Lung (tissue), 12 donors: ENCODE results near the gene KRTAP4-4. TPM values are rescaled to one million over a fixed set of nuclear protein-coding genes. Genes with fewer than 3 reads are reported as not detected.
"Not testable (repeated sequence)": the region's sequence is repeated elsewhere in the genome, so short reads cannot be mapped to it uniquely, and the experiment has no call there.

Experiments
- ATAC-seq: fragments of 200-7000 bp; cut with Tn5 transposase; one replicate; pipeline ENCODE4 v1.9.1; 2020; ENCODE audit warnings: moderate number of reproducible peaks; ENCODE audit not compliant: insufficient read depth, low FRiP score
- DNase-seq, 3 donors: peaks; one replicate each; pipeline ENCODE4 v3.0.0-alpha.2; 2013 to 2017
- H3K27ac ChIP-seq, 2 donors: one replicate each; pipeline ENCODE4 v1.5.1; 2013; ENCODE audit warnings: mild to moderate bottlenecking in 2 of 2, moderate library complexity in 2 of 2, control low read depth in 1 of 2, inconsistent platforms in 1 of 2, low read depth in 1 of 2, low read length in 1 of 2
- H3K27me3 ChIP-seq, 3 donors: one replicate each; pipeline ENCODE4 v1.5.1; 2013; ENCODE audit warnings: low read length in 2 of 3; ENCODE audit not compliant: control insufficient read depth in 3 of 3, insufficient read depth in 3 of 3
- H3K36me3 ChIP-seq, 4 donors: one replicate each; pipeline ENCODE4 v1.5.1; 2013; ENCODE audit warnings: low read length in 4 of 4, mild to moderate bottlenecking in 1 of 4, moderate library complexity in 1 of 4; ENCODE audit not compliant: control insufficient read depth in 4 of 4, insufficient read depth in 4 of 4
- H3K4me1 ChIP-seq, 5 donors: one replicate each; pipeline ENCODE4 v1.5.1; 2013; ENCODE audit warnings: low read length in 5 of 5, mild to moderate bottlenecking in 2 of 5, moderate library complexity in 1 of 5; ENCODE audit not compliant: control insufficient read depth in 5 of 5, insufficient read depth in 5 of 5
- H3K4me3 ChIP-seq: one replicate; pipeline ENCODE4 v1.5.1; 2013; ENCODE audit warnings: mild to moderate bottlenecking, control low read depth, moderate library complexity
- H3K9ac ChIP-seq, 2 donors: one replicate each; pipeline ENCODE4 v1.5.1; 2013; ENCODE audit warnings: low read length in 2 of 2, control low read depth in 1 of 2; ENCODE audit not compliant: insufficient read depth in 1 of 2
- H3K9me3 ChIP-seq, 4 donors: one replicate each; pipeline ENCODE4 v1.5.1; 2013; ENCODE audit warnings: low read length in 3 of 4, mild to moderate bottlenecking in 1 of 4, moderate library complexity in 1 of 4; ENCODE audit not compliant: control insufficient read depth in 4 of 4, insufficient read depth in 3 of 4
- WGBS, 2 donors: extraction: QIAGEN DNeasy Blood & Tissue Kit; methylation state at CpG; one replicate each; pipeline ENCODE4 v1.1.7; 2013; 5-methylcytosine and 5-hydroxymethylcytosine counted together
- polyA plus RNA-seq, 2 donors: library from polyadenylated mRNA; stranded (reverse); fragments of 200-250 nt; gene quantifications; one replicate each; pipeline ENCODE4 v1.2.1, GENCODE V29; 2013
- total RNA-seq, 2 donors: library from RNA; depleted of rRNA in 1 of 2; stranded (reverse); fragments of >200 nt in 1 of 2; gene quantifications; one replicate each; pipeline ENCODE4 v1.2.1, GENCODE V29; 2014 to 2021
- TF ChIP-seq, protein P1 (sequence below): IDR thresholded peaks from 2 replicates; pipeline ENCODE4 v1.5.1; 2012; ENCODE audit warnings: mild to moderate bottlenecking; ENCODE audit errors: control extremely low read depth, extremely low read depth
- donor health status: control.
- donor health status: control.
- donor health status: Bipolar disorder and iron deficiency.
- donor health status: healthy.
- donor health status: DM: yes; HTN: yes; CAD: no.

The KRTAP4-4 gene
- total and polyA plus RNA-seq, 4 donors = not detected

DNA sequence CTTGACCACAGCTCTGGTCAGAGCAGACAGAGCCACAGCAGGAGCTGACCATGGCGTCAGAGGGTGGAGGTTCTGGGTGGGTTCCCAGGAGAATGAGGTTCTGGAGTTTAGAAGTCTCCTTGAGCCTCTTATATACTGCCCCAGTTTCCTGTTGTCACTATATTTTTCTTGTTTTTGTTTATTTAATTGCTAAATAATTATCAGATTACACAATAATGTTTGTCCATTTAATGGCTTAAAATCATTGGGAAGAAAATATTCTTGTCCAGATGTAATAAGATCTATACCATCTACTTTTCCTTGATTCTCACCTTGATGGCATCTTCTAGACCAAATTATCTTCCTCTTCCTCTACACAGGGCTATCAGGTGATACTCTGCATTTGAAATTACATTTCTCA is 7.6 kb upstream of the KRTAP4-4 start, which contains the start of gene KRTAP4-3:
Gene KRTAP4-3, minus strand, starts transcription at position 101 of the 400 bp plus-strand sequence. Its CDS starts 49 bp downstream, at position 52.
- Histone ChIP-seq H3K4me3 (no peak within 1 kb of the TSS), H3K4me1 (no peaks in the 10 kb centered on the region), H3K36me3 (no peaks in the 10 kb centered on the region), H3K9ac (no peak within 1 kb of the TSS), H3K9me3 (peaks cover 0 to 4% (median 0%) of the 10 kb centered on the region in 4 donors), H3K27me3 (no peaks in the 10 kb centered on the region), H3K27ac (no peak within 1 kb of the TSS)
- DNase-seq (no peak), ATAC-seq (no peak)
- TF ChIP-seq, protein P1, sequence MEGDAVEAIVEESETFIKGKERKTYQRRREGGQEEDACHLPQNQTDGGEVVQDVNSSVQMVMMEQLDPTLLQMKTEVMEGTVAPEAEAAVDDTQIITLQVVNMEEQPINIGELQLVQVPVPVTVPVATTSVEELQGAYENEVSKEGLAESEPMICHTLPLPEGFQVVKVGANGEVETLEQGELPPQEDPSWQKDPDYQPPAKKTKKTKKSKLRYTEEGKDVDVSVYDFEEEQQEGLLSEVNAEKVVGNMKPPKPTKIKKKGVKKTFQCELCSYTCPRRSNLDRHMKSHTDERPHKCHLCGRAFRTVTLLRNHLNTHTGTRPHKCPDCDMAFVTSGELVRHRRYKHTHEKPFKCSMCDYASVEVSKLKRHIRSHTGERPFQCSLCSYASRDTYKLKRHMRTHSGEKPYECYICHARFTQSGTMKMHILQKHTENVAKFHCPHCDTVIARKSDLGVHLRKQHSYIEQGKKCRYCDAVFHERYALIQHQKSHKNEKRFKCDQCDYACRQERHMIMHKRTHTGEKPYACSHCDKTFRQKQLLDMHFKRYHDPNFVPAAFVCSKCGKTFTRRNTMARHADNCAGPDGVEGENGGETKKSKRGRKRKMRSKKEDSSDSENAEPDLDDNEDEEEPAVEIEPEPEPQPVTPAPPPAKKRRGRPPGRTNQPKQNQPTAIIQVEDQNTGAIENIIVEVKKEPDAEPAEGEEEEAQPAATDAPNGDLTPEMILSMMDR = no peak
- 88% methylated on average over 1 of the region's 1 CpG for WGBS, 2 donors

DNA sequence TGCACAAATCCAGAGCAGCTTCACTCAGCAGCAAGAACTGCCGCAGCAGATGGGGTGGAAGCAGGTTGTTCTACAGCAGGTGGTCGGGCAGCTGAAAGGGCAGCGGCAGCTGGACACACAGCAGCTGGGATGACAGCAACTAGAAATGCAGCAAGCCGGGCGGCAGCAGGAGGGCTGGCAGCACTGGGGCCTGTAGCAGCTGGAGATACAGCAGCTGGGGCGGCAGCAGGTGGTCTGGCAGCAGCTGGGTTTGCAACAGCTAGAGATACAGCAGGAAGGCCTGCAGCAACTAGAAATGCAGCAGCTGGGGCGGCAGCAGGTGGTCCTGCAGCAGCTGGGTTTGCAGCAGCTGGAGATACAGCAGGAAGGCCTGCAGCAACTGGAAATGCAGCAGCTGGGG is 7.0 kb upstream of the KRTAP4-4 start:
- H3K9me3 ChIP-seq = peaks cover 0 to 4% (median 0%) of the 10 kb centered on the region in 4 donors
- no peaks in the 10 kb centered on the region for H3K27me3 ChIP-seq
- H3K27ac ChIP-seq = no peak overlapping the region
- TF ChIP-seq, protein P1 = no peak
- H3K4me1 ChIP-seq = no peaks in the 10 kb centered on the region
- H3K4me3 ChIP-seq = no peak overlapping the region
- DNase-seq (no peak), ATAC-seq (no peak)
- H3K36me3 ChIP-seq = no peaks in the 10 kb centered on the region
- 87 to 90% methylated on average over 7 of the region's 7 CpGs for WGBS, 2 donors
- H3K9ac ChIP-seq = no peak overlapping the region

DNA sequence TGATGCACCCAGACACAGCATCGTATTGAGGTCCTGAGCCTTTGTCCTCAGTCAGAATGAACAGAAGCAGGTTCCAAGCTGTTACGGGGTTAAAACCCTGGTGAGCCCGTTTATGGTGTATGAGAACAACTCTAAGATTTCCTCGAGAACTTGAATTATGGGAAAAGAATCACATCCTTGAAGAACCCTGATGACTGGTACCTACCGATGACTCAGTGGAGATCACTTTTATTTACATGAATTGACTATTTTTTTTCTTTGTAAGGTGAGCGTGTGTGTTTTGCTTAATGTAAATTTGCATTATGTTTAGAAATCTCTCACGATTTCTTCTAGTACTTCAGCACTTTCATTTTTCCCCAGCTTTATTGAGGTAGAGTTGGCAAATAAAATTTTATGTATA is 3.3 kb upstream of the KRTAP4-4 start:
- no peak overlapping the region for H3K4me3 ChIP-seq
- peaks cover 0 to 2% (median 0%) of the 10 kb centered on the region in 4 donors for H3K9me3 ChIP-seq
- H3K27ac ChIP-seq = no peak overlapping the region
- H3K36me3 ChIP-seq = no peaks in the 10 kb centered on the region
- H3K9ac ChIP-seq = no peak overlapping the region
- no peaks in the 10 kb centered on the region for H3K27me3 ChIP-seq
- DNase-seq (no peak), ATAC-seq (no peak)
- TF ChIP-seq, protein P1 = no peak
- 75 to 84% methylated on average over 7 of the region's 7 CpGs for WGBS, 2 donors
- H3K4me1 ChIP-seq = no peaks in the 10 kb centered on the region

DNA sequence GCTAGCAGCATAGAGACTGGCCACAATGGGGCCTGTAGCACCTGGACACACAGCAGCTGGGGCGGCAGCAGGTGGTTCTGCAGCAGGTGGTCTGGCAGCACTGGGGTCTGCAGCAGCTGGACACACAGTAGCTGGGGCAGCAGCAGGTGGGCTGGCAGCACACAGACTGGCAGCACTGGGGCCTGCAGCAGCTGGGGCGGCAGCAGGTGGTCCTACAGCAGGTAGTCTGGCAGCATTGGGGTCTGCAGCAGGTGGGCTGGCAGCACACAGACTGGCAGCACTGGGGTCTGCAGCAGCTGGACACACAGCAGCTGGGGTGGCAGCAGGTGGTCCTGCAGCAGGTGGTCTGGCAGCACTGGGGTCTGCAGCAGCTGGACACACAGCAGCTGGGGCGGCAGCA is 358 bp downstream of the KRTAP4-4 start:
- not testable (repeated sequence) for ATAC-seq, H3K4me1 ChIP-seq, H3K9ac ChIP-seq, H3K4me3 ChIP-seq, H3K27ac ChIP-seq, H3K36me3 ChIP-seq, H3K27me3 ChIP-seq, H3K9me3 ChIP-seq, DNase-seq
- 98 to 100% methylated on average over 3 of the region's 3 CpGs for WGBS, 2 donors
